ENCODE measurements around the gene SLC35F3.

SLC35F3 gene

DNA sequence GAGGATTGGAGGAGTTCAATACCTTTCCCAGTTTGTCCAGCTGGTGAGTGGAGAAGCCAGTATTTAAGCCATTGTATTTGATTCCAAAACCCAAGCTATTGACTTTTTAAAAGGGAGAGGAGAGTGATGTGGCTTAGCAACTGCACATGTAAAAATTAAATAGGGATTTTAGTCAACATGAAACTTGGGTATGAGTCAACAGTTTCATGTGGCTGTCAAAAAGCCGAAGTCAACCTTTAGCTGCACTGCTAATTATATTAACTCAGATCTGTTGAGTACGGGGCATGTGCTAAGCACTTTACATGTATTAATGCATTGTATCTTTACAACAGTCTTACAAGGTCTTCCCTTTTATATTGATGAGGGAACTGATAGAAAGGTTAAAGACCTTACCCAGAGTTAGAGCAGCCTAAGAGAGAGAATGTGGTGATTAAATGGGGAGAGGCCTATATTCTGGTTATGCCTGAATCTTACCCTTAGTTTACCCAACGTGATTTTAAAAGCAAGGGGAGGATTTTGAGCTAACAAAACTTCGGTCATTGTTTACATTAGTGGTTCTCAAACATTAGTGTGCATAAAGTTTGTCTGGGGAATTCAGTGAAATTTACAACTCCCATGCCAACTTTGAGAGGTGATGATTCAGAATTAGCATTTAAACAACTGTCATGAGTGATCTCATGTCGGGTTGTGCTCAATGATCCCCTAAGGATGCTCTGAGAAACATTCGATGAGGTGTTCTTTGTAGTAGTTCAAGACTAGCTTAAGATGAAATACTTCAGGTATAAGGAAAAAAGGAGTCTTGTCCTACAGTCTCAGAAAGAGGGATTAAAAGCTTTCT is 6.9 kb upstream of the SLC35F3 start:
- no peak overlapping the region for H3K4me3 ChIP-seq (ENCODE audit: low read depth in 1 of 2, low read length in 1 of 2)
- TF ChIP-seq, protein P1, sequence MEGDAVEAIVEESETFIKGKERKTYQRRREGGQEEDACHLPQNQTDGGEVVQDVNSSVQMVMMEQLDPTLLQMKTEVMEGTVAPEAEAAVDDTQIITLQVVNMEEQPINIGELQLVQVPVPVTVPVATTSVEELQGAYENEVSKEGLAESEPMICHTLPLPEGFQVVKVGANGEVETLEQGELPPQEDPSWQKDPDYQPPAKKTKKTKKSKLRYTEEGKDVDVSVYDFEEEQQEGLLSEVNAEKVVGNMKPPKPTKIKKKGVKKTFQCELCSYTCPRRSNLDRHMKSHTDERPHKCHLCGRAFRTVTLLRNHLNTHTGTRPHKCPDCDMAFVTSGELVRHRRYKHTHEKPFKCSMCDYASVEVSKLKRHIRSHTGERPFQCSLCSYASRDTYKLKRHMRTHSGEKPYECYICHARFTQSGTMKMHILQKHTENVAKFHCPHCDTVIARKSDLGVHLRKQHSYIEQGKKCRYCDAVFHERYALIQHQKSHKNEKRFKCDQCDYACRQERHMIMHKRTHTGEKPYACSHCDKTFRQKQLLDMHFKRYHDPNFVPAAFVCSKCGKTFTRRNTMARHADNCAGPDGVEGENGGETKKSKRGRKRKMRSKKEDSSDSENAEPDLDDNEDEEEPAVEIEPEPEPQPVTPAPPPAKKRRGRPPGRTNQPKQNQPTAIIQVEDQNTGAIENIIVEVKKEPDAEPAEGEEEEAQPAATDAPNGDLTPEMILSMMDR (IDR thresholded peaks at IDR 0.05): no peak
- no peaks in the 10 kb centered on the region for H3K9me3 ChIP-seq
- peaks cover 18% of the 10 kb centered on the region for H3K27me3 ChIP-seq
- no peaks in the 10 kb centered on the region for H3K36me3 ChIP-seq
- H3K27ac ChIP-seq: no peak overlapping the region
- H3K4me1 ChIP-seq (ENCODE audit: control insufficient read depth in 1 of 2, insufficient read depth in 1 of 2, low read depth in 1 of 2, low read length in 1 of 2): no peaks in the 10 kb centered on the region

- peaks cover 58% of the 10 kb centered on the region for H3K27me3 ChIP-seq
- H3K27ac ChIP-seq: no peak overlapping the region
- H3K9me3 ChIP-seq: no peaks in the 10 kb centered on the region
- H3K4me1 ChIP-seq (ENCODE audit: control insufficient read depth in 1 of 2, insufficient read depth in 1 of 2, low read depth in 1 of 2, low read length in 1 of 2): no peaks in the 10 kb centered on the region
- H3K4me3 ChIP-seq (ENCODE audit: low read depth in 1 of 2, low read length in 1 of 2): no peak overlapping the region
- H3K36me3 ChIP-seq: no peaks in the 10 kb centered on the region
- TF ChIP-seq, protein P1 (IDR thresholded peaks at IDR 0.05): no peak
Observed at GRCh38 chr1:233901495-233901894, 3.0 kb upstream of the SLC35F3 start.

- Histone ChIP-seq H3K27ac (no peak overlapping the region), H3K9me3 (no peaks in the 10 kb centered on the region), H3K4me1 (ENCODE audit: control insufficient read depth in 1 of 2, insufficient read depth in 1 of 2, low read depth in 1 of 2, low read length in 1 of 2) (no peaks in the 10 kb centered on the region), H3K27me3 (peaks cover 73% of the 10 kb centered on the region), H3K36me3 (no peaks in the 10 kb centered on the region), H3K4me3 (ENCODE audit: low read depth in 1 of 2, low read length in 1 of 2) (no peak overlapping the region)
- TF ChIP-seq, protein P1 (IDR thresholded peaks at IDR 0.05): no peak
Observed at GRCh38 chr1:233905416-233906051, 1.1 kb downstream of the SLC35F3 start.

DNA sequence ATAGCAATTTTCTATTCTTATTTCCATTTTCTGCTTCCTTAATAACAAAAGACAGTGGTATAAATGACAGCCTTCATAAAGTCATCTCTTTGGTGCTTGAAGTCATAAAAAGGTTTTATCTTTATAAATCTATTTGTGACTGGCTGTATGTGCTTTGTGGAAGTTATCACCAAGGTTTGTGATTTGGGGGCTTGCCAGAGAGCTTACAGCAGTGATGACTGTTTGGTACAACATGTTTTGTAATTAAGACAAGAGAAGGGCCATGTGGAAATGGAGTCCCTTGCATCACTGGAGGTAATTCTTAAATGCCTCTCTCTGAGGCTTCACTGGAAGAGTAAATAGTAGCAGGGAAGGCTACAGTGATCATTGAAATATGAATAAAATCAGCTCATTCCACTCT is 2.7 kb downstream of the SLC35F3 start:
- Histone ChIP-seq H3K27me3 (peaks cover 60% of the 10 kb centered on the region), H3K27ac (no peak overlapping the region), H3K36me3 (no peaks in the 10 kb centered on the region), H3K9me3 (no peaks in the 10 kb centered on the region), H3K4me1 (ENCODE audit: control insufficient read depth in 1 of 2, insufficient read depth in 1 of 2, low read depth in 1 of 2, low read length in 1 of 2) (no peaks in the 10 kb centered on the region), H3K4me3 (ENCODE audit: low read depth in 1 of 2, low read length in 1 of 2) (no peak overlapping the region)
- TF ChIP-seq, protein P1 (IDR thresholded peaks at IDR 0.05): no peak

DNA sequence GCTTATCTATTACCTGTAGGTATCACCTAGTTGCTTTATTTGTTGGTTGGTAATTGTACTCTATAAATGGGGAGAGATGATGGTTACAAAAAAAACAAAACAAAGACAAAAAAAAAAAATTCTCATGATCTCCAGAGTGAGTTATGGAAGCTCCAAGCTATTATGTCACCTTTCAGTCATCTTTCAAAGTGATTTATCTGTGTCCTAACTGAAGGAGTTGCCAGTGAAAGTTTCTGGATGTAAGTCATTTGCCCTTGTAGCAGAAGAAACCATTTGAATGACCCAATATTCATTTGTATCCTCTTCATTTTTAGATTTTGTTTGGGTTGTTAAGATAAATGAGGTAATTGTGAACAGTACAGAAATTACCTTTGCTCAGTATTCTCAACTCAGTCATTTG is 3.6 kb downstream of the SLC35F3 start:
- H3K9me3 ChIP-seq: no peaks in the 10 kb centered on the region
- no peak overlapping the region for H3K27ac ChIP-seq
- H3K27me3 ChIP-seq: peaks cover 51% of the 10 kb centered on the region
- H3K36me3 ChIP-seq: no peaks in the 10 kb centered on the region
- no peaks in the 10 kb centered on the region for H3K4me1 ChIP-seq (ENCODE audit: control insufficient read depth in 1 of 2, insufficient read depth in 1 of 2, low read depth in 1 of 2, low read length in 1 of 2)
- TF ChIP-seq, protein P1 (IDR thresholded peaks at IDR 0.05): no peak
- H3K4me3 ChIP-seq (ENCODE audit: low read depth in 1 of 2, low read length in 1 of 2): no peak overlapping the region
